ENCODE data around the gene EML4. TPM values are rescaled to one million over a fixed set of nuclear protein-coding genes. Genes with fewer than 3 reads are reported as not detected.

EML4 gene
- total RNA-seq, 1 donor = 88.1 TPM

GRCh38 chr2:42199002-42199401 is 29.8 kb downstream of the EML4 start:
- DNase-seq (ENCODE audit: low read depth) = no peak
- no peak overlapping the region for H3K4me3 ChIP-seq (ENCODE audit: low read depth, low read length)
- no peak for TF ChIP-seq CTCF (IDR thresholded peaks at IDR 0.05; ENCODE audit: insufficient read depth, low read depth, low read length)

- no peak overlapping the region for H3K4me3 ChIP-seq (ENCODE audit: low read depth, low read length)
- DNase-seq (ENCODE audit: low read depth) = no peak
- TF ChIP-seq CTCF (IDR thresholded peaks at IDR 0.05; ENCODE audit: insufficient read depth, low read depth, low read length) = no peak
Observed at GRCh38 chr2:42199626-42200025, 30.5 kb downstream of the EML4 start.

- no peak for TF ChIP-seq CTCF (IDR thresholded peaks at IDR 0.05; ENCODE audit: insufficient read depth, low read depth, low read length)
- peak; percentile 53 for DNase-seq (ENCODE audit: low read depth)
- H3K4me3 ChIP-seq (ENCODE audit: low read depth, low read length) = no peak overlapping the region
Observed at GRCh38 chr2:42200926-42201855, 32.0 kb downstream of the EML4 start.

- TF ChIP-seq CTCF (IDR thresholded peaks at IDR 0.05; ENCODE audit: insufficient read depth, low read depth, low read length) = no peak
- no peak overlapping the region for H3K4me3 ChIP-seq (ENCODE audit: low read depth, low read length)
- no peak for DNase-seq (ENCODE audit: low read depth)
Observed at GRCh38 chr2:42202634-42203008, 33.5 kb downstream of the EML4 start.

GRCh38 chr2:42203792-42204191 is 34.6 kb downstream of the EML4 start:
- H3K4me3 ChIP-seq (ENCODE audit: low read depth, low read length) = no peak overlapping the region
- no peak for TF ChIP-seq CTCF (IDR thresholded peaks at IDR 0.05; ENCODE audit: insufficient read depth, low read depth, low read length)
- DNase-seq (ENCODE audit: low read depth) = no peak

- no peak for DNase-seq (ENCODE audit: low read depth)
- H3K4me3 ChIP-seq (ENCODE audit: low read depth, low read length) = no peak overlapping the region
- TF ChIP-seq CTCF (IDR thresholded peaks at IDR 0.05; ENCODE audit: insufficient read depth, low read depth, low read length) = no peak
Observed at GRCh38 chr2:42205337-42205736, 36.2 kb downstream of the EML4 start.
